Measurements from ENCODE around the gene ANP32E. TPM values are rescaled to one million over a fixed set of nuclear protein-coding genes. Genes with fewer than 3 reads are reported as not detected.

ANP32E gene
- total RNA-seq, 6 donors from 2014 or later: 7.7 to 38.8 (median 27.9) TPM

DNA sequence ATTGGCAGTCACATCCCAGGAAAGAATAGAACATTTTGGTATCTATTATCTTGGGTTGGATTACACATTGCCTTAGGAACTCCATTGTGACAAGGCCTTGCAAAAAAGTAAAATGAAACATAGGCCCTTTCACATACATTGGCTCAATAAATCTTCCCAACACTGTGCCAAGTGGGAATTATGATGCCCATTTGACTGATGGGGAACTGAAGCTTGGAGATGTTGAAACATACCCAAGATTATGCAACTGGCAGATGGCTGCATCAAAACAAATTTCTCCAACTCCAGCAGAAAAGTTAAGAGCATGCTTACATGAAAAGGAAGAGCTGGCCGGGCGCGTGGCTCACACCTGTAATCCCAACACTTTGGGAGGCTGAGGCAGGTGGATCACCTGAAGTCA is 59.3 kb downstream of the ANP32E start:
- ATAC-seq (ENCODE audit: low FRiP score in 2 of 2) (peak in 1 of 2 donors; percentile 56), DNase-seq (no peak)
- Histone ChIP-seq H3K9me3 (no peaks in the 10 kb centered on the region), H3K27ac (no peak overlapping the region), H3K36me3 (no peaks in the 10 kb centered on the region), H3K27me3 (no peaks in the 10 kb centered on the region), H3K4me1 (no peaks in the 10 kb centered on the region), H3K4me3 (no peak overlapping the region)
- no peak for TF ChIP-seq POLR2A (IDR thresholded peaks at IDR 0.05)
- no peak for TF ChIP-seq CTCF (IDR thresholded peaks at IDR 0.05)
- no peak for TF ChIP-seq POLR2AphosphoS5 (IDR thresholded peaks at IDR 0.05)
- no peak for TF ChIP-seq EP300 (IDR thresholded peaks at IDR 0.05)
- WGBS, 2 donors: 43 to 70% methylated on average over 3 of the region's 3 CpGs

DNA sequence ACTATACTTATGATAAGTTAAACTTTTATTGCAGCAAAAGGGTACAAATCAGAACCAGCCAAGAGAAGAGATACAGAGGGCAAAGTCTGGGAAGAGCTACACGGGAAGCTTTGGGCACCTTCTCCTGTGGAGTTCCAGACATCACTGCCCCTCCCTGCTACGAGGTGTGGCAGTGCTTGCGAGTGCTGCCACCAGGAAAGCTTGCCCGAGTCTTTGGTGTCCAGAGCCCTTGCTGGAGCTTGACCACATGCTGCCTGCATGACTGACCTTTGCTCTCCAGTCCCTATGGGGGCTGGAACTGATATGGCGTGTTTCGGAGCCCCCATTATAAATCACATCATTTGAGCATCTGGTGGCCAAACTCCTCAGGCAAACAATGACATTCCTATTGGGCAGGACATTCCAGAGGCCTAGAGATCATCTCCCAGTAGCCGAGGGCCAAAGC is 62.7 kb downstream of the ANP32E start:
- TF ChIP-seq EP300 (IDR thresholded peaks at IDR 0.05) (no peak), CTCF (IDR thresholded peaks at IDR 0.05) (no peak), POLR2A (IDR thresholded peaks at IDR 0.05) (no peak), POLR2AphosphoS5 (IDR thresholded peaks at IDR 0.05) (no peak)

GRCh38 chr1:150171801-150172200 is 64.1 kb downstream of the ANP32E start:
- Histone ChIP-seq H3K9me3 (no peaks in the 10 kb centered on the region), H3K4me1 (peaks cover 0 to 5% (median 2%) of the 10 kb centered on the region in 4 donors), H3K36me3 (no peaks in the 10 kb centered on the region), H3K27me3 (no peaks in the 10 kb centered on the region), H3K27ac (no peak overlapping the region), H3K4me3 (no peak overlapping the region)
- TF ChIP-seq CTCF (IDR thresholded peaks at IDR 0.05): no peak
- TF ChIP-seq POLR2A (IDR thresholded peaks at IDR 0.05): no peak
- no peak for TF ChIP-seq EP300 (IDR thresholded peaks at IDR 0.05)
- TF ChIP-seq POLR2AphosphoS5 (IDR thresholded peaks at IDR 0.05): no peak
- DNase-seq (no peak), ATAC-seq (ENCODE audit: low FRiP score in 2 of 2) (no peak)
- 74 to 87% methylated on average over 2 of the region's 2 CpGs for WGBS, 2 donors

More for the DNA sequence above, 62.7 kb downstream of the ANP32E start:
- H3K9me3 ChIP-seq: no peaks in the 10 kb centered on the region
- no peak for DNase-seq
- H3K27ac ChIP-seq: no peak overlapping the region
- H3K27me3 ChIP-seq: no peaks in the 10 kb centered on the region
- H3K4me1 ChIP-seq: peaks cover 0 to 5% (median 2%) of the 10 kb centered on the region in 4 donors
- ATAC-seq (ENCODE audit: low FRiP score in 2 of 2): no peak
- no peak overlapping the region for H3K4me3 ChIP-seq
- no peaks in the 10 kb centered on the region for H3K36me3 ChIP-seq
- 82% methylated on average over 5 to 7 of the region's 7 CpGs for WGBS, 2 donors

- no peak overlapping the region for H3K4me3 ChIP-seq
- H3K4me1 ChIP-seq: peaks cover 5 to 22% (median 11%) of the 10 kb centered on the region in 4 donors
- DNase-seq (peak; percentile 65 to 78), ATAC-seq (ENCODE audit: low FRiP score in 2 of 2) (peak; percentile 69 to 70)
- H3K9me3 ChIP-seq: no peaks in the 10 kb centered on the region
- H3K27me3 ChIP-seq: no peaks in the 10 kb centered on the region
- H3K36me3 ChIP-seq: no peaks in the 10 kb centered on the region
- no peak overlapping the region for H3K27ac ChIP-seq
- TF ChIP-seq CTCF (IDR thresholded peaks at IDR 0.05) (peak; percentile 49 to 79 (median 59)), POLR2A (IDR thresholded peaks at IDR 0.05) (no peak), EP300 (IDR thresholded peaks at IDR 0.05) (no peak), POLR2AphosphoS5 (IDR thresholded peaks at IDR 0.05) (peak; percentile 34 to 70)
- 22 to 23% methylated on average over 6 of the region's 6 CpGs for WGBS, 2 donors
These were observed 66.8 kb downstream of the ANP32E start for GRCh38 chr1:150168960-150169601.

Small RNA genes lying within 50 kb of the gene (small RNA-seq; reads per million reads assigned to genes)
- gene RN7SL480P: 0 reads per million in 4 donors
- gene RNU2-17P: 0 to 1.2 (median 0.25) reads per million in 4 donors

Other genes with a start within 250 kb of the ANP32E start
- 10 to 100 TPM; 22.0 to 44.8 (median 29.8) TPM for gene OTUD7B, start 225.4 kb downstream of the ANP32E start, total RNA-seq
- 10 to 100 TPM; 16.3 to 50.3 (median 30.8) TPM for gene VPS45, start 168.3 kb downstream of the ANP32E start, total RNA-seq
- gene PLEKHO1, start 86.2 kb downstream of the ANP32E start, total RNA-seq: 100 to 1,000 TPM in 1 of 6 donors, 10 to 100 TPM in 5; 27.8 to 111 (median 61.9) TPM
- 1 to 10 TPM in 1 of 6 donors, under 1 TPM in 3, not detected in 2; 0.61 to 1.0 (median 0.63) TPM for gene CA14, start 21.7 kb upstream of the ANP32E start, total RNA-seq
- gene APH1A, start 32.9 kb upstream of the ANP32E start, total RNA-seq: 100 to 1,000 TPM in 3 of 6 donors, 10 to 100 TPM in 3; 71.2 to 169 (median 101) TPM
- gene C1orf54, start 36.7 kb upstream of the ANP32E start, total RNA-seq: 10 to 100 TPM in 1 of 6 donors, 1 to 10 TPM in 3, not detected in 2; 3.3 to 13.8 (median 7.3) TPM
- gene CIART, start 46.4 kb upstream of the ANP32E start, total RNA-seq: 10 to 100 TPM in 1 of 6 donors, 1 to 10 TPM in 5; 2.7 to 14.7 (median 7.5) TPM
- 10 to 100 TPM; 24.9 to 51.3 (median 38.3) TPM for gene MRPS21, start 57.7 kb upstream of the ANP32E start, total RNA-seq
- 100 to 1,000 TPM in 1 of 6 donors, 10 to 100 TPM in 5; 34.5 to 190 (median 57.3) TPM for gene PRPF3, start 85.4 kb upstream of the ANP32E start, total RNA-seq
- 10 to 100 TPM; 14.6 to 29.8 (median 26.3) TPM for gene RPRD2, start 128.0 kb upstream of the ANP32E start, total RNA-seq